SK-N-SH (cell line): ENCODE measurements around the gene UBE2A. TPM values are rescaled to one million over a fixed set of nuclear protein-coding genes. Genes with fewer than 3 reads are reported as not detected.

Source experiments
- CTCF ChIA-PET: fragments of 300-600, 350-600 bp; formaldehyde crosslinking; extraction: SDS; loops from one replicate; lab custom pipeline; 2021; lab: Yijun Ruan, JAX
- POLR2A ChIA-PET: fragments of 350-600 bp; sonication (Branson Sonifier 250); formaldehyde crosslinking; extraction: SDS; loops from one replicate; lab custom pipeline; 2020; ENCODE audit warnings: antibody characterized with exemption, inconsistent platforms; lab: Yijun Ruan, JAX
- DNase-seq: peaks from one replicate; pipeline ENCODE4 v3.0.0; 2012
- H2AFZ ChIP-seq: fragments of 200-600 bp; sonication (generic); 2 replicates; pipeline ENCODE4 v1.8.1; 2016; ENCODE audit warnings: antibody characterized with exemption, mild to moderate bottlenecking, low read depth
- H3F3A ChIP-seq: fragments of 200-600 bp; sonication (generic); replicated peaks from 2 replicates; pipeline ENCODE3; 2016; ENCODE audit warnings: antibody characterized with exemption, mild to moderate bottlenecking; ENCODE audit not compliant: insufficient read depth
- H3K27ac ChIP-seq, 2 experiments: fragments of 200-500 bp in 1 of 2; fragments of 200-600 bp in 1 of 2; sonication (Bioruptor generic) in 1 of 2; sonication (generic), shearing (Covaris generic) in 1 of 2; 2 replicates each; pipeline versions ENCODE4 v1.5.1 to v1.6.1; 2014 to 2016; ENCODE audit warnings: low read depth in 2 of 2, inconsistent platforms in 1 of 2, low read length in 1 of 2, mild to moderate bottlenecking in 1 of 2, mixed read lengths in 1 of 2
- H3K27me3 ChIP-seq: fragments of 200-600 bp; sonication (generic), shearing (Covaris generic); 2 replicates; pipeline ENCODE4 v1.6.1; 2016; ENCODE audit warnings: mixed run types; ENCODE audit not compliant: insufficient read depth
- H3K36me3 ChIP-seq, 2 experiments: fragments of 200-500 bp in 1 of 2; fragments of 200-600 bp in 1 of 2; sonication (Bioruptor generic) in 1 of 2; sonication (generic) in 1 of 2; replicated peaks in 1 of 2; 2 replicates each; pipeline versions ENCODE3 to v1.5.1; 2014 to 2016; ENCODE audit warnings: low read length in 1 of 2, mild to moderate bottlenecking in 1 of 2; ENCODE audit not compliant: insufficient read depth in 2 of 2, control insufficient read depth in 1 of 2
- H3K4me1 ChIP-seq, 2 experiments: fragments of 200-500 bp in 1 of 2; fragments of 200-600 bp in 1 of 2; sonication (Bioruptor generic) in 1 of 2; sonication (generic), shearing (Covaris generic) in 1 of 2; 2 replicates each; pipeline versions ENCODE4 v1.5.1 to v1.6.1; 2014 to 2016; ENCODE audit warnings: low read depth in 1 of 2, low read length in 1 of 2, mixed run types in 1 of 2; ENCODE audit not compliant: insufficient read depth in 2 of 2, control insufficient read depth in 1 of 2
- H3K4me2 ChIP-seq: fragments of 200-600 bp; sonication (generic), shearing (Covaris generic); 2 replicates; pipeline ENCODE4 v1.6.1; 2017; ENCODE audit warnings: mixed run types
- H3K4me3 ChIP-seq, 2 experiments: fragments of 200-500 bp in 1 of 2; fragments of 200-600 bp in 1 of 2; sonication (Bioruptor generic) in 1 of 2; sonication (generic), shearing (Covaris generic) in 1 of 2; 2 replicates each; pipeline versions ENCODE4 v1.5.1 to v1.8.1; 2014 to 2016; ENCODE audit warnings: low read depth in 2 of 2, inconsistent platforms in 1 of 2, low read length in 1 of 2, mild to moderate bottlenecking in 1 of 2, mixed read lengths in 1 of 2, moderate library complexity in 1 of 2
- H3K79me2 ChIP-seq: fragments of 200-600 bp; sonication (generic); 2 replicates; pipeline ENCODE4 v1.8.1; 2017; ENCODE audit warnings: mild to moderate bottlenecking; ENCODE audit not compliant: insufficient read depth
- H3K9ac ChIP-seq: fragments of 200-600 bp; sonication (generic); 2 replicates; pipeline ENCODE4 v1.6.1; 2017; ENCODE audit warnings: mixed run types
- H3K9me2 ChIP-seq: fragments of 200-600 bp; sonication (generic); 2 replicates; pipeline ENCODE4 v1.6.1; 2017; ENCODE audit warnings: mixed run types
- H3K9me3 ChIP-seq: fragments of 200-600 bp; sonication (generic); 2 replicates; pipeline ENCODE4 v1.6.1; 2017; ENCODE audit warnings: mixed run types, mild to moderate bottlenecking, moderate library complexity
- H4K20me1 ChIP-seq: fragments of 200-600 bp; sonication (generic); 2 replicates; pipeline ENCODE4 v1.6.1; 2017; ENCODE audit warnings: mild to moderate bottlenecking, mixed run types; ENCODE audit not compliant: insufficient read depth
- CHD2 ChIP-seq: fragments of 150-350 bp; IDR thresholded peaks from 2 replicates; pipeline ENCODE4 v1.6.1; 2018; ENCODE audit warnings: low read length; ENCODE audit not compliant: partially characterized antibody
- FOSL2 ChIP-seq: IDR thresholded peaks from 2 replicates; pipeline ENCODE4 v1.4.0; 2012; ENCODE audit warnings: low read depth, mild to moderate bottlenecking, moderate library complexity, borderline replicate concordance
- FOXJ3 ChIP-seq: sonication (generic); formaldehyde crosslinking; IDR thresholded peaks from 2 replicates; pipeline ENCODE4 v1.5.1; 2020; ENCODE audit warnings: mild to moderate bottlenecking, missing genetic modification reagents
- GABPA ChIP-seq: IDR thresholded peaks from 2 replicates; pipeline ENCODE4 v1.4.0; 2012; ENCODE audit warnings: low read depth, mild to moderate bottlenecking
- GATA2 ChIP-seq: sonication (generic); formaldehyde crosslinking; IDR thresholded peaks from 2 replicates; pipeline ENCODE4 v1.5.0; 2020; ENCODE audit warnings: mild to moderate bottlenecking, missing genetic modification reagents
- NFIC ChIP-seq: IDR thresholded peaks from 2 replicates; pipeline ENCODE4 v1.4.0; 2012; ENCODE audit warnings: borderline replicate concordance
- PBX3 ChIP-seq: IDR thresholded peaks from 2 replicates; pipeline ENCODE4; 2012
- REST ChIP-seq: IDR thresholded peaks from 2 replicates; pipeline ENCODE4 v1.6.1; 2012; ENCODE audit warnings: mild to moderate bottlenecking, low read depth, low read length, moderate library complexity
- SIN3A ChIP-seq: IDR thresholded peaks from 2 replicates; pipeline ENCODE4 v1.6.1; 2012; ENCODE audit warnings: low read depth, mild to moderate bottlenecking, low read length, moderate library complexity, borderline replicate concordance
- SMC3 ChIP-seq: IDR thresholded peaks from 2 replicates; pipeline ENCODE4 v1.6.1; 2012; ENCODE audit warnings: low read depth, low read length, improper control_type of control experiment
- TAF1 ChIP-seq: IDR thresholded peaks from 2 replicates; pipeline ENCODE4 v1.6.1; 2012; ENCODE audit warnings: low read depth, mild to moderate bottlenecking, low read length, moderate library complexity, borderline replicate concordance
- TEAD4 ChIP-seq: IDR thresholded peaks from 2 replicates; pipeline ENCODE4 v1.4.0; 2012; ENCODE audit warnings: mild to moderate bottlenecking, borderline replicate concordance; ENCODE audit not compliant: insufficient read depth
- YY1 ChIP-seq: IDR thresholded peaks from 2 replicates; pipeline ENCODE4 v1.4.0; 2012; ENCODE audit warnings: low read depth, mild to moderate bottlenecking
- WGBS: methylation state at CpG from one replicate; pipeline ENCODE4 v1.1.6; 2017; ENCODE audit warnings: low lambda C conversion rate; 5-methylcytosine and 5-hydroxymethylcytosine counted together
- polyA plus RNA-seq, 3 experiments: library from polyadenylated mRNA; depleted of rRNA; stranded (reverse); fragments of >200 nt; gene quantifications; 2 replicates each; pipeline ENCODE4 v1.2.3, GENCODE V29; 2012
- TF ChIP-seq, protein P1 (sequence below): fragments of 150-350 bp; IDR thresholded peaks from 2 replicates; pipeline ENCODE4 v1.6.1; 2017; ENCODE audit warnings: antibody characterized with exemption, low read length, low read depth, borderline replicate concordance
- TF ChIP-seq, protein P2 (sequence below): IDR thresholded peaks from 2 replicates; pipeline ENCODE4 v1.4.0; 2012; ENCODE audit warnings: low read depth, borderline replicate concordance

Gene UBE2A
- polyA plus RNA-seq, 1 of the 3 experiments (the other 2 are of a cell fraction) = 38.4 TPM

GRCh38 chrX:119624951-119625668 lies 50.7 kb downstream of the UBE2A start:
- Histone ChIP-seq H3K4me1 (no peaks in the 10 kb centered on the region), H3K9me2 (no peaks in the 10 kb centered on the region), H2AFZ (no peak overlapping the region), H3K4me3 (no peak overlapping the region), H3K36me3 (no peaks in the 10 kb centered on the region), H4K20me1 (no peaks in the 10 kb centered on the region), H3K79me2 (no peaks in the 10 kb centered on the region), H3K9ac (no peak overlapping the region), H3K27ac (no peak overlapping the region), H3K27me3 (peaks cover 4% of the 10 kb centered on the region; the same call in 1 of the 2 replicates), H3F3A (no peaks in the 10 kb centered on the region), H3K9me3 (no peaks in the 10 kb centered on the region), H3K4me2 (no peak overlapping the region)
- WGBS = 45% methylated on average over 10 of the region's 10 CpGs
- CTCF ChIA-PET = interaction anchor here (2.9 kb wide), 1 partner anchor 15 kb away, joined by 10 read pairs; no protein-coding TSS in a partner anchor
- POLR2A ChIA-PET = no interaction called here
- TF ChIP-seq PBX3 (no peak), SIN3A (no peak), GABPA (no peak), YY1 (no peak), REST (no peak), TAF1 (no peak), SMC3 (no peak), GATA2 (CRISPR knock-in tag) (no peak), CHD2 (no peak), TEAD4 (no peak), NFIC (no peak), FOXJ3 (CRISPR knock-in tag) (no peak), FOSL2 (no peak)
- TF ChIP-seq, protein P1, sequence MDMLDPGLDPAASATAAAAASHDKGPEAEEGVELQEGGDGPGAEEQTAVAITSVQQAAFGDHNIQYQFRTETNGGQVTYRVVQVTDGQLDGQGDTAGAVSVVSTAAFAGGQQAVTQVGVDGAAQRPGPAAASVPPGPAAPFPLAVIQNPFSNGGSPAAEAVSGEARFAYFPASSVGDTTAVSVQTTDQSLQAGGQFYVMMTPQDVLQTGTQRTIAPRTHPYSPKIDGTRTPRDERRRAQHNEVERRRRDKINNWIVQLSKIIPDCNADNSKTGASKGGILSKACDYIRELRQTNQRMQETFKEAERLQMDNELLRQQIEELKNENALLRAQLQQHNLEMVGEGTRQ = no peak
- TF ChIP-seq, protein P2, sequence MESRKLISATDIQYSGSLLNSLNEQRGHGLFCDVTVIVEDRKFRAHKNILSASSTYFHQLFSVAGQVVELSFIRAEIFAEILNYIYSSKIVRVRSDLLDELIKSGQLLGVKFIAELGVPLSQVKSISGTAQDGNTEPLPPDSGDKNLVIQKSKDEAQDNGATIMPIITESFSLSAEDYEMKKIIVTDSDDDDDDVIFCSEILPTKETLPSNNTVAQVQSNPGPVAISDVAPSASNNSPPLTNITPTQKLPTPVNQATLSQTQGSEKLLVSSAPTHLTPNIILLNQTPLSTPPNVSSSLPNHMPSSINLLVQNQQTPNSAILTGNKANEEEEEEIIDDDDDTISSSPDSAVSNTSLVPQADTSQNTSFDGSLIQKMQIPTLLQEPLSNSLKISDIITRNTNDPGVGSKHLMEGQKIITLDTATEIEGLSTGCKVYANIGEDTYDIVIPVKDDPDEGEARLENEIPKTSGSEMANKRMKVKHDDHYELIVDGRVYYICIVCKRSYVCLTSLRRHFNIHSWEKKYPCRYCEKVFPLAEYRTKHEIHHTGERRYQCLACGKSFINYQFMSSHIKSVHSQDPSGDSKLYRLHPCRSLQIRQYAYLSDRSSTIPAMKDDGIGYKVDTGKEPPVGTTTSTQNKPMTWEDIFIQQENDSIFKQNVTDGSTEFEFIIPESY = no peak
- no peak for DNase-seq
